ENCODE measurements around the gene NEURL1.
"Not testable (repeated sequence)": the region's sequence is repeated elsewhere in the genome, so short reads cannot be mapped to it uniquely, and the experiment has no call there.

Gene NEURL1

GRCh38 chr10:103493916-103494877, 692 bp downstream of the NEURL1 start:
- no peak for DNase-seq (ENCODE audit: low read depth, low spot score)

GRCh38 chr10:103495321-103495720, 1.8 kb downstream of the NEURL1 start:
- no peak for DNase-seq (ENCODE audit: low read depth, low spot score)

GRCh38 chr10:103497161-103497915, 3.8 kb downstream of the NEURL1 start:
- no peak for DNase-seq (ENCODE audit: low read depth, low spot score)

- DNase-seq (ENCODE audit: low read depth, low spot score): no peak
These were observed 5.6 kb downstream of the NEURL1 start for GRCh38 chr10:103498936-103499638.

GRCh38 chr10:103499881-103500280, 6.4 kb downstream of the NEURL1 start:
- no peak for DNase-seq (ENCODE audit: low read depth, low spot score)

- no peak for DNase-seq (ENCODE audit: low read depth, low spot score)
These were observed 7.0 kb downstream of the NEURL1 start for GRCh38 chr10:103500481-103500880.

- no peak for DNase-seq (ENCODE audit: low read depth, low spot score)
These were observed 7.7 kb downstream of the NEURL1 start for GRCh38 chr10:103501186-103501585.

- DNase-seq (ENCODE audit: low read depth, low spot score): no peak
These were observed 9.6 kb downstream of the NEURL1 start for GRCh38 chr10:103502849-103503660.

- not testable (repeated sequence) for DNase-seq (ENCODE audit: low read depth, low spot score)
These were observed 10.3 kb downstream of the NEURL1 start for GRCh38 chr10:103503777-103504176.

- DNase-seq (ENCODE audit: low read depth, low spot score): no peak
These were observed 10.8 kb downstream of the NEURL1 start for GRCh38 chr10:103504181-103504783.

GRCh38 chr10:103506061-103506460, 12.6 kb downstream of the NEURL1 start:
- DNase-seq (ENCODE audit: low read depth, low spot score): no peak

- DNase-seq (ENCODE audit: low read depth, low spot score): no peak
These were observed 14.0 kb downstream of the NEURL1 start for GRCh38 chr10:103507235-103508191.

GRCh38 chr10:103510046-103510685, 16.7 kb downstream of the NEURL1 start:
- no peak for DNase-seq (ENCODE audit: low read depth, low spot score)

- DNase-seq (ENCODE audit: low read depth, low spot score): no peak
These were observed 17.6 kb downstream of the NEURL1 start for GRCh38 chr10:103510791-103511752.

- DNase-seq (ENCODE audit: low read depth, low spot score): no peak
These were observed 18.7 kb downstream of the NEURL1 start for GRCh38 chr10:103512166-103512565.

- DNase-seq (ENCODE audit: low read depth, low spot score): no peak
These were observed 19.3 kb downstream of the NEURL1 start for GRCh38 chr10:103512591-103513379.
